ENCODE measurements around the gene SLC2A4.

The SLC2A4 gene

DNA sequence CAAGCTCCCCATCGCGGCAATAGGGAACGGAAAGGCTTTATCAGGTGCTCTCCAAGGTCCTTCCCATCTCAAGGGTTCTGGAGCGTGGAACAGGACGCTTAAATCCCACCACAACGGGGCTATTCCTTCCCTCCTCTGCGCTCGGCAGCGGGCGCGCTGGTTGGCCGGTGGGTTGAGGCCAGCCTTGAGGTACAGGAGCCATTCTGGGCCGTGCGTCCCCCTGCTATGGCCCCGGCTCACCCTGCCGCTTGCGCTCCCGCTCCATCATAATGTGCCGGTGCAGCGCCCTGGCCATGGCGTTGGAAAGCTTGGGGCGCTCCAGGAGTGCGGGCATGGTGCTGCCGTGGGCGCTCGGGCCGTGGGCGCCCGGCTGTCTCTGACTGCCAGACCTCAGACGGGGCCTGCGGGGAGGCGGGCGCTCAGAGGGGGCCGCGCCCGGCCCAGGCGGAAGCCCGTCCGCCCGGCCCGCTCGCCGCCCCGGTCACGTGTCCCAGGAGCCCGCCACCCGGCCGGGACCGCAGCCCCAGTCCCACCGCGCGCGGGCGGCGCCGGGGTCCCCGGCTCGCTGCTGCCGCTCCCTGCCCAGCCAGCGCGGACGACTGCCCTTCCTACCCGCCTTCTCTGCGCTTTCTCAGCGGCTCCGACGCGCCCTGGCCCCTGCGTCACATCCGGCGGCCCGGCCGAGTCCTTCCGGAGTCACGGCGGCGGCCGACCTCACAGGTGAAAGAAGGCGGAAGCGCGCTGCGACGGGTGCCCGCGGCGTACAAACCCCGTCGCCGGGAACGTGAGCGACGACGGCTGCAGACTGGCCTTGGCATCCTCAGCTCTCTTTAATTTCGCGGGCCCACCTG lies 33.4 kb downstream of the SLC2A4 start, which contains the start of gene GPS2:
Gene GPS2, minus strand, starts transcription at position 642 of the 851 bp plus-strand sequence. Its CDS starts 308 bp downstream, at position 334.
- peaks cover 63% of the 10 kb centered on the region for H3K36me3 ChIP-seq (ENCODE audit: control insufficient read depth, insufficient read depth, low read length)
- H3K27me3 ChIP-seq (replicated peaks; ENCODE audit: control insufficient read depth, insufficient read depth, low read length, poor library complexity, severe bottlenecking) = no peaks in the 10 kb centered on the region
- peaks cover 38% of the 10 kb centered on the region for H3K4me1 ChIP-seq (ENCODE audit: control insufficient read depth, insufficient read depth, low read length, poor library complexity, severe bottlenecking)
- H3K4me3 ChIP-seq (ENCODE audit: insufficient read depth, low read depth, low read length, poor library complexity, severe bottlenecking) = peak within 1 kb of the TSS; percentile 63
- no peaks in the 10 kb centered on the region for H3K9me3 ChIP-seq (ENCODE audit: control insufficient read depth, low read length)
- DNase-seq = peak; percentile 86 to 92 (median 88)
- peak within 1 kb of the TSS; percentile 75 for H3K27ac ChIP-seq (ENCODE audit: insufficient read depth, low read length, poor library complexity, severe bottlenecking)

DNA sequence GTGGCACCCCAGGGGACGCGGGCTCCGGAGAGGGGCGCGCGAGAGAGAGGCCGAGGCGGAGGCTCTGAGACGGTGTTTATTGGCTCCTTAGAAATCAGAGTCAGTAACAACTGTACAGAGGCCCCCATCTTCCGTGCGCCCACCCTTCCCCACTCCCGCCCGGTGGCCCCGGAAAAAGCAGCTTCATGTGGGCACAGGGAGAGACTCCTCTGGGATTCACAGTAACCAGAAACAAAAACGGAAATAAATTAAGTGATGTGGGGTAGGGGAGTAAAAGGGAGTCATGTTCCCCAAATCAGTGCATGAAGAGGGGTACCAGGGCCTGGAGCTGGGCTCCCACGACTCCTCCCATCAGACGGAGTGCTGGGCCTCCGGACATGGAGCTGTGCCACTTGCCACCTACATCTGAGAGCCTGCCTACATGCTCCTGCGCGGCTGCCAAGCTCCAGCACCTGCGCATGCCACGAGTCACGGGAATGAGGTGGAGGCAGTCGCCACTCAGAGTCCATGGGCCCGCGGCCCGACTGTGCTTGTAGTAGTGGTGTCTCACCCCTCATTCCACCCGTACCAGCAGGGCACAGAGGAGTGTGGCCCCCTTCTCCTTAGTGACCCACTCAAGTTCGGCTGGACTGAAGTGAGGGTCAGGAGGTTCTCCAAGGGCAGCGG lies 34.2 kb downstream of the SLC2A4 start:
- Histone ChIP-seq H3K27ac (ENCODE audit: insufficient read depth, low read length, poor library complexity, severe bottlenecking) (peak overlapping the region; percentile 75), H3K4me1 (ENCODE audit: control insufficient read depth, insufficient read depth, low read length, poor library complexity, severe bottlenecking) (peaks cover 30% of the 10 kb centered on the region), H3K4me3 (ENCODE audit: insufficient read depth, low read depth, low read length, poor library complexity, severe bottlenecking) (peak overlapping the region; percentile 63), H3K36me3 (ENCODE audit: control insufficient read depth, insufficient read depth, low read length) (peaks cover 61% of the 10 kb centered on the region), H3K9me3 (ENCODE audit: control insufficient read depth, low read length) (no peaks in the 10 kb centered on the region), H3K27me3 (replicated peaks; ENCODE audit: control insufficient read depth, insufficient read depth, low read length, poor library complexity, severe bottlenecking) (no peaks in the 10 kb centered on the region)
- no peak for DNase-seq

DNA sequence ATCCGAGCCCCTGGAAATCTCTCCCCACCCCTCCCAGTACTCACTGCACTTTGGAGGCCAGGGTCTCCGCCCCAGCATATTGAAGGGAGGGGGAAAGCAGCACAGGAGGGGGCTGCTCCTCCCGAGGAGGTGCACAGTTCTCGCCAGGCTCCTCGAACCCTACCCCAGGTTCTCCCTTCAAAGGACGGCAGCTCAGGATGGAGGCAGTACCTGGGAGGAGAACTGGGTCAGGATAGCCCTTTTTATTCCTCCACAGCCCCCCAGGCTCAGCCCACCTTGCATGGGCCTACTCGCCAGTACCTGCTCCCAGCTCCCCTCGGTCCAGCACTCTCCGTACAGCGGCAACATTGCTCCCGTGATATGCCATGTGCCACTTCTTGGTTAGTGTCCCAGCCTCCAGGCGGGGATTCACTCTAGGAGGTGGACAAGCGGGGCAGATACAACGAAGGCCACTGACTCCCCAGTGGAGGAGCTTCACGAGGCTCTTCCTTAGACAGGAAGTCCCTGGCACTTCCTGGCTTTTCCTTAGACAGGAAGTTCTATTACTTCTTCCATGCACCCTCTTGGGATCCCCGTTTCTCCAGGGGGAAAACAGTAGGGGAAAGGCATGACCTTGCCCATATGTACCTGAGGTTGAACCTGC lies 35.8 kb downstream of the SLC2A4 start:
- Histone ChIP-seq H3K4me3 (ENCODE audit: insufficient read depth, low read depth, low read length, poor library complexity, severe bottlenecking) (no peak overlapping the region), H3K27me3 (replicated peaks; ENCODE audit: control insufficient read depth, insufficient read depth, low read length, poor library complexity, severe bottlenecking) (no peaks in the 10 kb centered on the region), H3K27ac (ENCODE audit: insufficient read depth, low read length, poor library complexity, severe bottlenecking) (no peak overlapping the region), H3K36me3 (ENCODE audit: control insufficient read depth, insufficient read depth, low read length) (peaks cover 64% of the 10 kb centered on the region), H3K9me3 (ENCODE audit: control insufficient read depth, low read length) (no peaks in the 10 kb centered on the region), H3K4me1 (ENCODE audit: control insufficient read depth, insufficient read depth, low read length, poor library complexity, severe bottlenecking) (peaks cover 28% of the 10 kb centered on the region)
- no peak for DNase-seq

DNA sequence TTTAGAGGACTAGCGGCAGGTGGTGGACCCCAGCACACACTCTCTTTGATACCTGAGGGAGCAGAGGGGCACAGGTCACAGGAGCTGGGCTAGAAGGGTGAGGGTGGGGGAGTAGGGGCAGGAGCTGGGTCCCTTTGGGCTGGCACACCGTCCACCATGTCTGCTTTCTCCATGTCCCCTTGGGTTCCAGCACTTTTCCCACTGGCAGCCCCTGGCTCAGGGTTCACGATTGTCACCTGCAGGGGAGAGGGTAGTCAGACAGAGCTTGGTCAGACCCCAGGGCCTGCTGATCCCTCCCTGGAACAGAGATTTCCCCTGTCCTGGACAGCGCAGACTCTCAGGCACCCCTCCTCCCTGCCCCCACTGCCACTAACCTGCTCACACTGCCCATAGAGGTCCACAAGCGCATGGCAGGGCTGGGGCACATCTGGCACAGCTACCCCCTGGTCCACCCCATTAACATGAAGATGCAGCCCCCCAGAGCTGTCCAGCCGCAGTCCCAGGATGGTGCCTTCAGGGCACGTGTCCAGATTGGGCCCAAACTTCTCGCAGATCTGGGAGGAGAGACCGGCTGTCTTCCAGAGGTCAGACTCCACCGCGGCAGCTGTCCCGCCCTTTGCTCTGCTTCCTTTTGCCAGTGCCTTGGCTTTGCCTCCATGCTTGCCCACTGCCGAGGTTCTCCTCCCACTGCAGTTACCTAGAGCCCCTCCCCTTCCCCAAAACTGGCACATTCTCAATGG lies 36.8 kb downstream of the SLC2A4 start:
- Histone ChIP-seq H3K4me3 (ENCODE audit: insufficient read depth, low read depth, low read length, poor library complexity, severe bottlenecking) (no peak overlapping the region), H3K27me3 (replicated peaks; ENCODE audit: control insufficient read depth, insufficient read depth, low read length, poor library complexity, severe bottlenecking) (no peaks in the 10 kb centered on the region), H3K4me1 (ENCODE audit: control insufficient read depth, insufficient read depth, low read length, poor library complexity, severe bottlenecking) (peaks cover 20% of the 10 kb centered on the region), H3K9me3 (ENCODE audit: control insufficient read depth, low read length) (no peaks in the 10 kb centered on the region), H3K36me3 (ENCODE audit: control insufficient read depth, insufficient read depth, low read length) (peaks cover 62% of the 10 kb centered on the region), H3K27ac (ENCODE audit: insufficient read depth, low read length, poor library complexity, severe bottlenecking) (no peak overlapping the region)
- DNase-seq = no peak

DNA sequence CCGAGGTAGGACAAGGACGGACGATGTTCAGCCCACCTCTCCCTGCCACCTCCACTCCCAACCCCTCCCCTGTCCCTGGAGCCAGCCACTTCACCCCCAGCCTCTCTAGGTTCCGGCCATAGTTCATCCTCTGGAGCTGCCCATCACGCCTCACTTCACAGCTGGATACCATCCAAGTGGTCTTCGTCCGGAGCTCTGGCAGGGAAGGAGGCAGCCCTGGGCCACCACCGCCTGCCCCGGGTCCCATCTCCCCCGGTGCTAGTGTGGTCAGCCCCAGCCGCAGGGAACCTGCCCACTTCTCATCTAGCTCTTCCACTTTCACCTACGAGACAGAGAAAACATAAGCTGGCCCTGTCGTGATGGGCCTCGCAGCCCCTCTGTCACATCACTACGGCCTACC lies 39.9 kb downstream of the SLC2A4 start:
- H3K4me3 ChIP-seq (ENCODE audit: insufficient read depth, low read depth, low read length, poor library complexity, severe bottlenecking) = no peak overlapping the region
- peaks cover 8% of the 10 kb centered on the region for H3K4me1 ChIP-seq (ENCODE audit: control insufficient read depth, insufficient read depth, low read length, poor library complexity, severe bottlenecking)
- peaks cover 74% of the 10 kb centered on the region for H3K36me3 ChIP-seq (ENCODE audit: control insufficient read depth, insufficient read depth, low read length)
- DNase-seq = no peak
- H3K27me3 ChIP-seq (replicated peaks; ENCODE audit: control insufficient read depth, insufficient read depth, low read length, poor library complexity, severe bottlenecking) = no peaks in the 10 kb centered on the region
- H3K9me3 ChIP-seq (ENCODE audit: control insufficient read depth, low read length) = no peaks in the 10 kb centered on the region
- H3K27ac ChIP-seq (ENCODE audit: insufficient read depth, low read length, poor library complexity, severe bottlenecking) = no peak overlapping the region

DNA sequence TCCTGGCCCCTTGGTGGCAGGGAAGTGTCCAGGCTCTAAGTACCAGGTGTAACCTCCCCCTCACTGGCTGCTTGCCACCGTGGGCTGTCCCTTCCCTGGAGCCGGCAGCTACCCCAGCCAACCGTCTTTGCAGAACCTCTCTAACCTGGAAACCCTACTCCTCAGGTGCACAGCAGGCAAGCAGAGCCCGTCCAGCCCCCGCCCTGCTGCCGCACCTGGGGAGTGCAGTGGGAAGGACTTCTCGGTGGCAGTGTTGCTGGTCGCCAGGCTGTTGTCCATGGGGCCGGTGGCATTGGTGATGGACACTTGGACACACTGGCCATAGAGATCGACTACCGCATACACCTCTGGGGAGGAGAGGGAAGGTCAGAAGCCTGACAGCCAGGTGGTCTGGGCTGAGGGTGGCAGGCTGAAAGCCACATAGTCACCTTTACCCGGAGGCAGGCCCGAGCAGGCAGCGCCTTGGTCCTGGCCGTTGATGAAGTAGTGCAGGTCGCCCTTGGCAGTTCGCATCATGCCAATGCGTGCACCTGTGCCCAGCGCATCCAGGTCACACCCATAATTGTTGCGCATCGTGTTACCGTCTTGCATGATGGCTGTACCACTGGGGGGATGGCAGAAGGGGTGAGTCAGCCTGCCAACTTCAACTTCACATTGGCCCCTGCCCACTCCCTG lies 41.1 kb downstream of the SLC2A4 start:
- Histone ChIP-seq H3K4me1 (ENCODE audit: control insufficient read depth, insufficient read depth, low read length, poor library complexity, severe bottlenecking) (peaks cover 8% of the 10 kb centered on the region), H3K27ac (ENCODE audit: insufficient read depth, low read length, poor library complexity, severe bottlenecking) (no peak overlapping the region), H3K9me3 (ENCODE audit: control insufficient read depth, low read length) (no peaks in the 10 kb centered on the region), H3K4me3 (ENCODE audit: insufficient read depth, low read depth, low read length, poor library complexity, severe bottlenecking) (no peak overlapping the region), H3K36me3 (ENCODE audit: control insufficient read depth, insufficient read depth, low read length) (peaks cover 68% of the 10 kb centered on the region), H3K27me3 (replicated peaks; ENCODE audit: control insufficient read depth, insufficient read depth, low read length, poor library complexity, severe bottlenecking) (no peaks in the 10 kb centered on the region)
- no peak for DNase-seq

DNA sequence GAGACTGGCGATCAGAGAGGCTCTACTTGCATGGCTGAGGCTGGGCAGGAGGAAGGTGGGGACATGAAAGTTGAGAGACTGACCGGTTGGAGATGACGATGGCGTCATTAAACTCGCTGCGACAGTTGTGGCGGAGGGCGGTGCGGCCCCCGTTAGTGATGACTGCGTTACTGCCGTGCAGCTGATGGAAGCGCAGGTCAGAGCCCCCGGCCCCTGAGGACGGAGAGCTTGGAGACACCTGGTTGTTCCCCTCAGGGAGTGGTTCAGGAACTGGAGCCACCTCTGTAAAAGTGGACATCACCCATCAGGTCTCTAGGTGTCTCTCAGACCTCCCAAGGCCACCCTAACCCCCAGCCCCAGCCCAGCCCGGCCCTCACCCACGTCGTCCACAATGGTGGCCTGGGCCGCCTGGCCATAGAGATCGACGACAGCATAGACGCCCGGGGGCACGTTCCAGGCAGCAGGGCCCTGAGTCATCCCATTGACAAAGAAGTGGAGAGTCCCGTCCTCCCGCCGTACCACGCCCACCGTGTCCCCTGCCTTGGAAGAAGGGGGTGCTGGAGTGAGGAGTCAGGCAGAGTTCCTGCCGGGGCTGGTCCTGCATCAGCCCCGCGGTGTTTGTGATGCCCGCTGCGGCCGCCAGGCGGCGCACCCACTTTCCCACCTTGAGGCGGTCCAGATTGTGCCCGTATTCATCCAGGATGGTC lies 42.4 kb downstream of the SLC2A4 start:
- Histone ChIP-seq H3K36me3 (ENCODE audit: control insufficient read depth, insufficient read depth, low read length) (peaks cover 56% of the 10 kb centered on the region), H3K4me1 (ENCODE audit: control insufficient read depth, insufficient read depth, low read length, poor library complexity, severe bottlenecking) (peaks cover 8% of the 10 kb centered on the region), H3K27me3 (replicated peaks; ENCODE audit: control insufficient read depth, insufficient read depth, low read length, poor library complexity, severe bottlenecking) (no peaks in the 10 kb centered on the region), H3K27ac (ENCODE audit: insufficient read depth, low read length, poor library complexity, severe bottlenecking) (no peak overlapping the region), H3K4me3 (ENCODE audit: insufficient read depth, low read depth, low read length, poor library complexity, severe bottlenecking) (no peak overlapping the region), H3K9me3 (ENCODE audit: control insufficient read depth, low read length) (no peaks in the 10 kb centered on the region)
- peak; percentile 38 to 59 (median 52) for DNase-seq

DNA sequence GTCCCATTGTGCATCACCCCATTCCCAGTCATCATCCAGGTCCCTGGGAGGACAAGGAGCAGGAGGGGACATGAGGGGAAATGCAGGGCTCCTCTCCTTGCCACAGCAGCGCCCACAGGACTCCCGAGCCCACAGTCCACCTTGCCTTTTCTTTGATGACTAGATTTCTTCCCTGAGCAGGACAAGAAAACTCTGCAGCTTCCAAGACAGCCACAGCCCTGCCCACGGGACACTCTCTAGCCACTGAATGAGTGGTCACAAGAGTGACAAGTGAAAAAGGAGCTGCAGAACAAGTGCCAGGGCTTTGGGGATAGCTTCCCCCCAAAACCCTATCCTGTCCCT lies 42.9 kb downstream of the SLC2A4 start:
- H3K4me1 ChIP-seq (ENCODE audit: control insufficient read depth, insufficient read depth, low read length, poor library complexity, severe bottlenecking) = peaks cover 8% of the 10 kb centered on the region
- H3K27me3 ChIP-seq (replicated peaks; ENCODE audit: control insufficient read depth, insufficient read depth, low read length, poor library complexity, severe bottlenecking) = no peaks in the 10 kb centered on the region
- peaks cover 53% of the 10 kb centered on the region for H3K36me3 ChIP-seq (ENCODE audit: control insufficient read depth, insufficient read depth, low read length)
- no peak for DNase-seq
- H3K4me3 ChIP-seq (ENCODE audit: insufficient read depth, low read depth, low read length, poor library complexity, severe bottlenecking) = no peak overlapping the region
- H3K27ac ChIP-seq (ENCODE audit: insufficient read depth, low read length, poor library complexity, severe bottlenecking) = no peak overlapping the region
- no peaks in the 10 kb centered on the region for H3K9me3 ChIP-seq (ENCODE audit: control insufficient read depth, low read length)

DNA sequence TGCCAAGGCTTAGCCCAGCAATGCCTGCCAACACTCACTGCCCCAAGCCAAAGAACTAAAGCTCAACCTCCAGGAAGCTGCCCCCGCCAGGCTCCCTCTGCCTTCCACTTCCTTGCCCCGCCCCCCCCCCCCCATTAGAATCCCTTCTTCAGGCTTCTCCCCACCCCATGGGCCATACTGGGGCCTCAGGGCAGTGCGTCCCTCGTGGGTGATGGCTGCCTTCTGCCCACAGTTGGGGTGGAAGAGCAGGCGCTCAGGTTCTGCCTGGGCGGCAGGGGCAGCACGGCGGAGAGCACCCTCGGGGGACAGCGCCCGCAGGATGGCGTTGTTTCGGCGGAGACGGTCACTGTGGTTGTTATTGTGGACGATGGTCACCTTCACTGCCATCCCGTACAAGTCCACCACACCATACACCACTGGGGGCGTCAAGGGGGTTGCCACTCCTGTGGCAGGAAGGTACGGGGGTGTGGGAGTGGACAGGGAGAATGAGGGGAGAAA lies 43.6 kb downstream of the SLC2A4 start:
- Histone ChIP-seq H3K27ac (ENCODE audit: insufficient read depth, low read length, poor library complexity, severe bottlenecking) (no peak overlapping the region), H3K27me3 (replicated peaks; ENCODE audit: control insufficient read depth, insufficient read depth, low read length, poor library complexity, severe bottlenecking) (no peaks in the 10 kb centered on the region), H3K4me1 (ENCODE audit: control insufficient read depth, insufficient read depth, low read length, poor library complexity, severe bottlenecking) (peaks cover 8% of the 10 kb centered on the region), H3K9me3 (ENCODE audit: control insufficient read depth, low read length) (no peaks in the 10 kb centered on the region), H3K4me3 (ENCODE audit: insufficient read depth, low read depth, low read length, poor library complexity, severe bottlenecking) (no peak overlapping the region), H3K36me3 (ENCODE audit: control insufficient read depth, insufficient read depth, low read length) (peaks cover 53% of the 10 kb centered on the region)
- no peak for DNase-seq

Measured in effector memory CD4-positive, alpha-beta T cell (primary cell).